Endothelial cell (in vitro differentiated cells): Measurements from ENCODE around the gene GPD2. TPM values are rescaled to one million over a fixed set of nuclear protein-coding genes. Genes with fewer than 3 reads are reported as not detected.

Experiments used
- DNase-seq: peaks from one replicate; pipeline ENCODE4 v3.0.0; 2021; ENCODE audit warnings: low spot score
- H3K27ac Mint-ChIP-seq: one replicate; pipeline ENCODE4 v1.8.0; 2021; ENCODE audit warnings: mixed read lengths, inconsistent platforms; ENCODE audit not compliant: unreplicated experiment
- H3K27me3 Mint-ChIP-seq: one replicate; pipeline ENCODE4 v1.8.0; 2021; ENCODE audit warnings: mild to moderate bottlenecking, moderate library complexity, mixed read lengths, inconsistent platforms; ENCODE audit not compliant: unreplicated experiment
- H3K36me3 Mint-ChIP-seq: one replicate; pipeline ENCODE4 v1.8.0; 2021; ENCODE audit warnings: mild to moderate bottlenecking, low read depth, mixed read lengths, inconsistent platforms; ENCODE audit not compliant: unreplicated experiment
- H3K4me1 Mint-ChIP-seq: one replicate; pipeline ENCODE4 v1.8.0; 2021; ENCODE audit warnings: mild to moderate bottlenecking, mixed read lengths, inconsistent platforms; ENCODE audit not compliant: unreplicated experiment
- H3K4me3 Mint-ChIP-seq: one replicate; pipeline ENCODE4 v1.8.0; 2021; ENCODE audit warnings: mild to moderate bottlenecking, mixed read lengths, inconsistent platforms; ENCODE audit not compliant: unreplicated experiment
- H3K9me3 Mint-ChIP-seq: one replicate; pipeline ENCODE4 v1.8.0; 2021; ENCODE audit warnings: mixed read lengths, inconsistent platforms; ENCODE audit not compliant: unreplicated experiment
- total RNA-seq: library from RNA; stranded (reverse); fragmentation: NEBNext Ultra II Directional; extraction: Animal tissue kit (Norgen Biotek cat#: 25700); gene quantifications from one replicate; pipeline ENCODE4 v1.2.1, GENCODE V29; 2021; ENCODE audit not compliant: unreplicated experiment
- TF ChIP-seq, protein P1 (sequence below): fragments of 200-600 bp; sonication (generic); IDR thresholded peaks from one replicate; pipeline ENCODE4 v1.5.0; 2021; ENCODE audit warnings: antibody characterized with exemption; ENCODE audit not compliant: unreplicated experiment

Gene GPD2
- total RNA-seq, 1 donor from 2014 or later: 38.3 TPM

DNA sequence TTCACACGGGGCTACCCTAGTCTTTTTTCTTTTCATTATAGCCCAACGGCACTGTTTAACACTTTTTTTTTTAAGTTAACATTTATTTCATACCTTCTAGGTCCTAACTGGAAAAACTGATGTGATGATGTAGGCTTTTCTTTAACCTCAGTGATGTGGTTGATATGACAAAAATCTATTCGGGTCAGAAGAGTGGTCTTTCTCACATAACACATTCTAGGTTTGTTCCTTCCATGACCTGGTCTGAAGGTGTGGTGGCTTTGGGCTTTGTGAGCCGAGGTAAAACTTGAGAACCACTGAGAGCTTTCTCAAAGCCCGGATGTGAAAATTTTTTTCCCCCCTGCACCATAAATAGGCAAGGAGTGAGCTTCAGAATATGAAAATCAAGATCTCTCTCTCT, 44.2 kb downstream of the GPD2 start:
- H3K9me3 Mint-ChIP-seq: no peaks in the 10 kb centered on the region
- no peak for DNase-seq
- H3K27me3 Mint-ChIP-seq: no peaks in the 10 kb centered on the region
- no peaks in the 10 kb centered on the region for H3K36me3 Mint-ChIP-seq
- no peak overlapping the region for H3K27ac Mint-ChIP-seq
- TF ChIP-seq, protein P1, sequence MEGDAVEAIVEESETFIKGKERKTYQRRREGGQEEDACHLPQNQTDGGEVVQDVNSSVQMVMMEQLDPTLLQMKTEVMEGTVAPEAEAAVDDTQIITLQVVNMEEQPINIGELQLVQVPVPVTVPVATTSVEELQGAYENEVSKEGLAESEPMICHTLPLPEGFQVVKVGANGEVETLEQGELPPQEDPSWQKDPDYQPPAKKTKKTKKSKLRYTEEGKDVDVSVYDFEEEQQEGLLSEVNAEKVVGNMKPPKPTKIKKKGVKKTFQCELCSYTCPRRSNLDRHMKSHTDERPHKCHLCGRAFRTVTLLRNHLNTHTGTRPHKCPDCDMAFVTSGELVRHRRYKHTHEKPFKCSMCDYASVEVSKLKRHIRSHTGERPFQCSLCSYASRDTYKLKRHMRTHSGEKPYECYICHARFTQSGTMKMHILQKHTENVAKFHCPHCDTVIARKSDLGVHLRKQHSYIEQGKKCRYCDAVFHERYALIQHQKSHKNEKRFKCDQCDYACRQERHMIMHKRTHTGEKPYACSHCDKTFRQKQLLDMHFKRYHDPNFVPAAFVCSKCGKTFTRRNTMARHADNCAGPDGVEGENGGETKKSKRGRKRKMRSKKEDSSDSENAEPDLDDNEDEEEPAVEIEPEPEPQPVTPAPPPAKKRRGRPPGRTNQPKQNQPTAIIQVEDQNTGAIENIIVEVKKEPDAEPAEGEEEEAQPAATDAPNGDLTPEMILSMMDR: no peak
- no peaks in the 10 kb centered on the region for H3K4me1 Mint-ChIP-seq
- no peak overlapping the region for H3K4me3 Mint-ChIP-seq

DNA sequence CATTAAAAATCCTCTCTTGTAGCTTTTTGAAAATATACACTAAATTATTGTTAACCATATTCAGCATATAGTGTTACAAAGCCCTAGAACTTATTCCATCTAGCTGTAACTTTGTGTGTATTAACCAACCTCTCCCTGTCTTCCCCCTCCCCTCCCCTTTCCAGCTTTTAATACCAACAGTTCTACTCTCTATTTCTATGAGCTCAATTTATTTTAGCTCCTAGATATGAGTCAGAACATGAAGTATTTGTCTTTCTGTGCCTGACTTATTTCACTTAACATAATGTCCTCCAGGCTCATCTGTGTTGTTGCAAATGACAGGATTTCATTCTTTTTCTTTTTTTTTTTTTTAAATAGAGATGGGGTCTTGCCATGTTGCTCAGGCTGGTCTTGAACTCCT, 45.1 kb downstream of the GPD2 start:
- no peaks in the 10 kb centered on the region for H3K9me3 Mint-ChIP-seq
- DNase-seq: no peak
- no peak overlapping the region for H3K4me3 Mint-ChIP-seq
- H3K27me3 Mint-ChIP-seq: no peaks in the 10 kb centered on the region
- no peaks in the 10 kb centered on the region for H3K36me3 Mint-ChIP-seq
- no peak overlapping the region for H3K27ac Mint-ChIP-seq
- TF ChIP-seq, protein P1: no peak
- no peaks in the 10 kb centered on the region for H3K4me1 Mint-ChIP-seq

DNA sequence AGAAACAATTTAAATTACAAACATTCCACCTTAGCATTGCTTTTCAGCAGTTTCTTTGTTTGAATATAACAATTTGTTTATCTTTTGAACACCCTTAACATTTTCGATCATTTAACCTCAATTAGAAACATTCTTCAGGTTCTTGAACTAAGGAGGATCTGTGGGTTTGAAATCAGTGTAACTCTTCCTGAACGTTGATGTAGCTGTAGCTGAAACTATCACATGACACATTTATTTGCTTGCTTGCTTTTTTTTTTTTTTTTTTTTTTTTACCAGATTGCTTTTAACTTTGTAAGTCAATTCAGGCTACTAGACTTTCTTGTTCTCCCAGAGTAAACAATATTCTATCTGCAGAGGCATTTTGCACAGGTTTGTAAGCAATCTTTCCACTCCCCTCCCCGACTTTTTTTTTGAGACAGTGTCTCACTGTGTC, 47.6 kb downstream of the GPD2 start:
- Mint-ChIP-seq H3K27me3 (no peaks in the 10 kb centered on the region), H3K4me3 (no peak overlapping the region), H3K27ac (no peak overlapping the region), H3K36me3 (no peaks in the 10 kb centered on the region), H3K4me1 (no peaks in the 10 kb centered on the region), H3K9me3 (no peaks in the 10 kb centered on the region)
- TF ChIP-seq, protein P1: no peak
- DNase-seq: no peak

DNA sequence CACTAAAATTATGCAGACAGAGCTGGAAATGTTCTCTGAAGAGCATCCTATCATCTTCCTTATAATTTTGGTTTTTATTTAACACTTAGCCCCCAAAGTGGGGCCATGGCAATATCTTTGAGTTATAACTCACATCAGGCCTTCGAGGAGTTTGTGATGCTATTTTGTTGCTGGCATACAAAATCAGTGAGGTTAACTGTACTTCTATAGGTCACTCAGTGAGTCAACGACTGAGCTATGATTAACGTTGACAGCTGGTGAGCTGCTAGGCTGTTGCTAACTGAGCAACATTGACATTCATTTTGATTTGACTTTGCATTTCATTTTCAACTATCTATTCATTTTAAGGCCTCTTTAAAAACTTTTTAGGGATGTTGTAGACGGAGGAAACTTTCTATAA, 50.0 kb downstream of the GPD2 start:
- Mint-ChIP-seq H3K27ac (no peak overlapping the region), H3K27me3 (no peaks in the 10 kb centered on the region)

DNA sequence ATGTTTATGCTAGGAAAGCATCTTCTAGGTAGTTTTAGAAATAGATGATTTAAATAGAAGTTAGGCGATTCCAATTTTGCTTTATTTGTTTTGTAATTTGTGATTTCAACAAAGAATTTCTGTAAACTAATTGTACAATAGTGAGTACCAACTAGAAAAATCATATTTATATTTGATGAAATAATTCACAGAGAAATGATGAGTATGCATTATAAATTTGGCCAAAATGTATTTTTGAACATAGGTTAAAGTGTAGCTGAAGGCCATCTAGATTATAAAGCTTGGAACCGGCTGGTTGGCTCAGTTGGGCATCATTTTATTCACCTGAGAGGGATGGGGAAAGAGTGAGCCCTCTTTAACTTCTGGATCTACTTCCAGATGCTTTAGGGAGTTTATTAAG, 50.4 kb downstream of the GPD2 start:
- TF ChIP-seq, protein P1: no peak
- H3K4me1 Mint-ChIP-seq: no peaks in the 10 kb centered on the region

More for the DNA sequence above, 50.0 kb downstream of the GPD2 start:
- H3K36me3 Mint-ChIP-seq: no peaks in the 10 kb centered on the region
- no peaks in the 10 kb centered on the region for H3K4me1 Mint-ChIP-seq
- TF ChIP-seq, protein P1: no peak
- no peaks in the 10 kb centered on the region for H3K9me3 Mint-ChIP-seq
- DNase-seq: no peak
- H3K4me3 Mint-ChIP-seq: no peak overlapping the region

More for the DNA sequence above, 50.4 kb downstream of the GPD2 start:
- no peaks in the 10 kb centered on the region for H3K9me3 Mint-ChIP-seq
- no peaks in the 10 kb centered on the region for H3K36me3 Mint-ChIP-seq
- H3K27ac Mint-ChIP-seq: no peak overlapping the region
- H3K27me3 Mint-ChIP-seq: no peaks in the 10 kb centered on the region
- H3K4me3 Mint-ChIP-seq: no peak overlapping the region
- no peak for DNase-seq
